DMS153 treated with DMSO at 0.1 percent for 48 hours (cell line): ENCODE data around the gene RBCK1.
"Not testable (repeated sequence)": the region's sequence is repeated elsewhere in the genome, so short reads cannot be mapped to it uniquely, and the experiment has no call there.

ENCODE experiments used
- DNase-seq: peaks from one replicate; lab custom pipeline; 2025; ENCODE audit not compliant: unreplicated experiment; lab: John Stamatoyannopoulos, UW

The RBCK1 gene

GRCh38 chr20:375265-375889 lies 32.7 kb upstream of the RBCK1 start:
- no peak for DNase-seq

- no peak for DNase-seq
Observed at GRCh38 chr20:376089-376488, 32.0 kb upstream of the RBCK1 start.

GRCh38 chr20:376750-377149 lies 31.3 kb upstream of the RBCK1 start:
- DNase-seq = no peak

GRCh38 chr20:377578-377977 lies 30.5 kb upstream of the RBCK1 start:
- not testable (repeated sequence) for DNase-seq

GRCh38 chr20:378961-379336 lies 29.1 kb upstream of the RBCK1 start:
- no peak for DNase-seq

GRCh38 chr20:380763-381580 lies 27.1 kb upstream of the RBCK1 start:
- DNase-seq = no peak

GRCh38 chr20:381581-382290 lies 26.4 kb upstream of the RBCK1 start:
- peak; percentile 23 for DNase-seq

GRCh38 chr20:382291-383115 lies 25.6 kb upstream of the RBCK1 start:
- no peak for DNase-seq

- no peak for DNase-seq
Observed at GRCh38 chr20:383889-384288, 24.2 kb upstream of the RBCK1 start.

GRCh38 chr20:384723-385122 lies 23.4 kb upstream of the RBCK1 start:
- DNase-seq = no peak

- DNase-seq = no peak
Observed at GRCh38 chr20:385448-385847, 22.7 kb upstream of the RBCK1 start.

GRCh38 chr20:386634-387033 lies 21.5 kb upstream of the RBCK1 start:
- DNase-seq = not testable (repeated sequence)

GRCh38 chr20:387520-387919 lies 20.6 kb upstream of the RBCK1 start:
- DNase-seq = no peak

GRCh38 chr20:388034-388994 lies 19.8 kb upstream of the RBCK1 start:
- no peak for DNase-seq

- no peak for DNase-seq
Observed at GRCh38 chr20:389220-389619, 18.9 kb upstream of the RBCK1 start.

GRCh38 chr20:391041-391711 lies 16.9 kb upstream of the RBCK1 start:
- no peak for DNase-seq

GRCh38 chr20:393296-393695 lies 14.8 kb upstream of the RBCK1 start:
- not testable (repeated sequence) for DNase-seq

GRCh38 chr20:396252-396618 lies 11.9 kb upstream of the RBCK1 start:
- no peak for DNase-seq

GRCh38 chr20:396619-397431 lies 11.3 kb upstream of the RBCK1 start:
- no peak for DNase-seq
